H1 (cell line): ENCODE results near the gene ARHGAP21.

ENCODE experiments used
- BRCA1 ChIP-seq: IDR thresholded peaks from 2 replicates; pipeline ENCODE4 v1.6.1; 2012; ENCODE audit warnings: low read depth, low read length, improper control_type of control experiment
- CEBPB ChIP-seq: IDR thresholded peaks from 2 replicates; pipeline ENCODE4 v1.6.1; 2012; ENCODE audit warnings: low read depth, low read length
- CREB1 ChIP-seq: IDR thresholded peaks from 2 replicates; pipeline ENCODE4 v1.6.1; 2012; ENCODE audit warnings: inconsistent platforms
- CTCF ChIP-seq, 3 experiments: IDR thresholded peaks; 1 replicate in 2 of 3; 2 replicates in 1 of 3; pipeline versions ENCODE4 v1.5.1 to v1.6.1; 2011; ENCODE audit warnings: low read length in 3 of 3, mild to moderate bottlenecking in 3 of 3, inconsistent platforms in 2 of 3, low read depth in 1 of 3, moderate library complexity in 1 of 3; ENCODE audit not compliant: insufficient read depth in 1 of 3; ENCODE audit errors: control extremely low read depth in 1 of 3
- EGR1 ChIP-seq: IDR thresholded peaks from 2 replicates; pipeline ENCODE4 v1.6.1; 2011; ENCODE audit warnings: low read depth, low read length, borderline replicate concordance
- FOSL1 ChIP-seq: IDR thresholded peaks from 2 replicates; pipeline ENCODE4 v1.6.1; 2011; ENCODE audit warnings: mild to moderate bottlenecking, low read depth, low read length, moderate library complexity; ENCODE audit not compliant: insufficient read depth
- GABPA ChIP-seq: IDR thresholded peaks from 2 replicates; pipeline ENCODE4 v1.6.1; 2011; ENCODE audit warnings: mild to moderate bottlenecking, low read length, moderate library complexity, borderline replicate concordance; ENCODE audit not compliant: insufficient read depth
- POLR2A ChIP-seq, 2 experiments: IDR thresholded peaks; 1 replicate in 1 of 2; 2 replicates in 1 of 2; pipeline ENCODE4 v1.6.1; 2011; ENCODE audit warnings: low read depth in 2 of 2, low read length in 2 of 2, mild to moderate bottlenecking in 2 of 2; ENCODE audit errors: control extremely low read depth in 1 of 2
- POLR2AphosphoS5 ChIP-seq: IDR thresholded peaks from 2 replicates; pipeline ENCODE4 v1.6.1; 2011; ENCODE audit warnings: low read depth, low read length
- RFX5 ChIP-seq: IDR thresholded peaks from 2 replicates; pipeline ENCODE4 v1.6.1; 2011; ENCODE audit warnings: low read depth, low read length, improper control_type of control experiment, borderline replicate concordance
- SP2 ChIP-seq: IDR thresholded peaks from 2 replicates; pipeline ENCODE4 v1.6.1; 2012; ENCODE audit warnings: mild to moderate bottlenecking, low read length, inconsistent platforms
- TAF1 ChIP-seq: IDR thresholded peaks from 2 replicates; pipeline ENCODE4 v1.6.1; 2011; ENCODE audit warnings: mild to moderate bottlenecking, low read depth, low read length
- USF2 ChIP-seq: IDR thresholded peaks from 2 replicates; pipeline ENCODE4 v1.6.1; 2011; ENCODE audit warnings: low read length, improper control_type of control experiment
- TF ChIP-seq, protein P1 (sequence below): IDR thresholded peaks from 2 replicates; pipeline ENCODE4 v1.6.1; 2012; ENCODE audit warnings: inconsistent platforms

- TF ChIP-seq POLR2A (IDR thresholded peaks at IDR 0.05; ENCODE audit: control extremely low read depth in 1 of 2, low read depth in 2 of 2, low read length in 2 of 2), result no peak
- no peak for TF ChIP-seq CTCF (IDR thresholded peaks at IDR 0.05; ENCODE audit: control extremely low read depth in 1 of 3, insufficient read depth in 1 of 3, low read depth in 1 of 3, low read length in 3 of 3)
- TF ChIP-seq BRCA1, result no peak
- no peak for TF ChIP-seq POLR2AphosphoS5
- no peak for TF ChIP-seq SP2
- no peak for TF ChIP-seq RFX5
- no peak for TF ChIP-seq USF2
- no peak for TF ChIP-seq CREB1
- no peak for TF ChIP-seq TAF1
- TF ChIP-seq GABPA, result no peak
- no peak for TF ChIP-seq EGR1
- TF ChIP-seq CEBPB, result no peak
- TF ChIP-seq FOSL1, result no peak
- TF ChIP-seq, protein P1, sequence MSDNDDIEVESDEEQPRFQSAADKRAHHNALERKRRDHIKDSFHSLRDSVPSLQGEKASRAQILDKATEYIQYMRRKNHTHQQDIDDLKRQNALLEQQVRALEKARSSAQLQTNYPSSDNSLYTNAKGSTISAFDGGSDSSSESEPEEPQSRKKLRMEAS, result no peak
These were observed 62.3 kb downstream of the ARHGAP21 start for GRCh38 chr10:24661376-24661775.
